ENCODE results near the gene TBC1D22A. TPM values are rescaled to one million over a fixed set of nuclear protein-coding genes. Genes with fewer than 3 reads are reported as not detected.

TBC1D22A gene
- total and polyA plus RNA-seq, 4 donors, result 4.1 to 12.4 (median 8.4) TPM

DNA sequence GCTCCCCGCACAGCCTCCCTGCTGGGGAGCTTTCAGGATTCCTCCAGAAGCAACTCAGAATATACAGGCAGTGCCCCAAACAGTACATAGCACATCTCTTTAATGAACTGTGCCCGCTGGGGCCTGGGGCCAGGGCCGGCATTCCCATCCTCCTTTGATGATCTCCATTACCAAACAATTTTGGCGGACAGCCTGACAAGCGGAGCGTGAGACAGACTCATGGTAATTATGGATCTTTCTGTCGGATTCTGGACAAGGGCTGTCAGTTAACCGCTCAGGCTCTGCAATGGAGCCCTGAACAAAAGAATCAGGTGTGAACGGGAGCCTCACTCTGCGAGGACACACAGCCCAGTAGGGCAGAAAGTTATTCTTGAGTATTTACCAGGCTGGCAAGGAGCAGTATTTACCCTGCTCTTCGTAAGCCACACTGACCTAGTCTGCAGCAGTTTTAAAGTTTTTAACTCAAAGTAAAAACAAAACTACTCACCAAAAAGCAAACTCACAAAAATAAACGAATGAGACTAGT lies 174.0 kb downstream of the TBC1D22A start:
- 37% methylated on average over 12 of the region's 12 CpGs for WGBS
- H3K9ac ChIP-seq (ENCODE audit: low read depth in 1 of 2, low read length in 2 of 2), result peak overlapping the region; percentile 73 to 93
- TF ChIP-seq RXRA (IDR thresholded peaks at IDR 0.05), result peak in 1 of 2 donors; percentile 49
- TF ChIP-seq YY1 (IDR thresholded peaks at IDR 0.05), result peak; percentile 83
- TF ChIP-seq JUND (IDR thresholded peaks at IDR 0.05), result peak in 1 of 2 donors; percentile 29
- peak in 1 of 2 donors; percentile 27 for TF ChIP-seq RAD21 (IDR thresholded peaks at IDR 0.05)
- no peak for TF ChIP-seq EGR1 (IDR thresholded peaks at IDR 0.05; ENCODE audit: low read depth in 2 of 2)
- TF ChIP-seq SP1 (IDR thresholded peaks at IDR 0.05), result peak; percentile 48
- peak; percentile 38 for TF ChIP-seq HNF4G (IDR thresholded peaks at IDR 0.05)
- TF ChIP-seq, protein P1, sequence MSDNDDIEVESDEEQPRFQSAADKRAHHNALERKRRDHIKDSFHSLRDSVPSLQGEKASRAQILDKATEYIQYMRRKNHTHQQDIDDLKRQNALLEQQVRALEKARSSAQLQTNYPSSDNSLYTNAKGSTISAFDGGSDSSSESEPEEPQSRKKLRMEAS (IDR thresholded peaks at IDR 0.05), result no peak
- no peak for TF ChIP-seq NR2F2 (IDR thresholded peaks at IDR 0.05)
- no peak for TF ChIP-seq CTCF (IDR thresholded peaks at IDR 0.05; ENCODE audit: low read depth, low read length, missing input control)
- peak; percentile 70 to 80 for TF ChIP-seq HNF4A (conservative IDR thresholded peaks at IDR 0.05)
- no peak for TF ChIP-seq FOXA1 (IDR thresholded peaks at IDR 0.05)
- no peak for TF ChIP-seq ATF3 (IDR thresholded peaks at IDR 0.05)
- no peak for TF ChIP-seq FOXA2 (IDR thresholded peaks at IDR 0.05)
- DNase-seq (ENCODE audit: low spot score), result no peak
- H3K27ac ChIP-seq (ENCODE audit: low read depth in 1 of 2, low read length in 2 of 2), result peak overlapping the region; percentile 92 to 93
- no peak overlapping the region for H3K4me3 ChIP-seq (ENCODE audit: low read depth in 1 of 3, low read length in 3 of 3)
- no peaks in the 10 kb centered on the region for H3K27me3 ChIP-seq (ENCODE audit: control insufficient read depth in 4 of 4, insufficient read depth in 4 of 4, low read length in 3 of 4)
- H3K36me3 ChIP-seq (ENCODE audit: control insufficient read depth in 4 of 4, insufficient read depth in 3 of 4, low read depth in 1 of 4, low read length in 3 of 4), result peaks cover 0 to 2% (median 1%) of the 10 kb centered on the region in 4 donors
- H3K9me3 ChIP-seq (ENCODE audit: control insufficient read depth in 4 of 4, low read length in 3 of 4), result peaks cover 3 to 12% (median 5%) of the 10 kb centered on the region in 4 donors
- peaks cover 11 to 34% (median 27%) of the 10 kb centered on the region in 4 donors for H3K4me1 ChIP-seq (ENCODE audit: control insufficient read depth in 4 of 4, insufficient read depth in 4 of 4, low read length in 3 of 4)

- H3K9me3 ChIP-seq (ENCODE audit: control insufficient read depth in 4 of 4, low read length in 3 of 4), result peaks cover 3 to 12% (median 4%) of the 10 kb centered on the region in 4 donors
- peak overlapping the region; percentile 73 to 93 for H3K9ac ChIP-seq (ENCODE audit: low read depth in 1 of 2, low read length in 2 of 2)
- TF ChIP-seq JUND (IDR thresholded peaks at IDR 0.05), result no peak
- TF ChIP-seq EGR1 (IDR thresholded peaks at IDR 0.05; ENCODE audit: low read depth in 2 of 2), result no peak
- no peak for TF ChIP-seq HNF4A (conservative IDR thresholded peaks at IDR 0.05)
- TF ChIP-seq RAD21 (IDR thresholded peaks at IDR 0.05), result no peak
- TF ChIP-seq TAF1 (conservative IDR thresholded peaks at IDR 0.05), result no peak
- TF ChIP-seq, protein P2, sequence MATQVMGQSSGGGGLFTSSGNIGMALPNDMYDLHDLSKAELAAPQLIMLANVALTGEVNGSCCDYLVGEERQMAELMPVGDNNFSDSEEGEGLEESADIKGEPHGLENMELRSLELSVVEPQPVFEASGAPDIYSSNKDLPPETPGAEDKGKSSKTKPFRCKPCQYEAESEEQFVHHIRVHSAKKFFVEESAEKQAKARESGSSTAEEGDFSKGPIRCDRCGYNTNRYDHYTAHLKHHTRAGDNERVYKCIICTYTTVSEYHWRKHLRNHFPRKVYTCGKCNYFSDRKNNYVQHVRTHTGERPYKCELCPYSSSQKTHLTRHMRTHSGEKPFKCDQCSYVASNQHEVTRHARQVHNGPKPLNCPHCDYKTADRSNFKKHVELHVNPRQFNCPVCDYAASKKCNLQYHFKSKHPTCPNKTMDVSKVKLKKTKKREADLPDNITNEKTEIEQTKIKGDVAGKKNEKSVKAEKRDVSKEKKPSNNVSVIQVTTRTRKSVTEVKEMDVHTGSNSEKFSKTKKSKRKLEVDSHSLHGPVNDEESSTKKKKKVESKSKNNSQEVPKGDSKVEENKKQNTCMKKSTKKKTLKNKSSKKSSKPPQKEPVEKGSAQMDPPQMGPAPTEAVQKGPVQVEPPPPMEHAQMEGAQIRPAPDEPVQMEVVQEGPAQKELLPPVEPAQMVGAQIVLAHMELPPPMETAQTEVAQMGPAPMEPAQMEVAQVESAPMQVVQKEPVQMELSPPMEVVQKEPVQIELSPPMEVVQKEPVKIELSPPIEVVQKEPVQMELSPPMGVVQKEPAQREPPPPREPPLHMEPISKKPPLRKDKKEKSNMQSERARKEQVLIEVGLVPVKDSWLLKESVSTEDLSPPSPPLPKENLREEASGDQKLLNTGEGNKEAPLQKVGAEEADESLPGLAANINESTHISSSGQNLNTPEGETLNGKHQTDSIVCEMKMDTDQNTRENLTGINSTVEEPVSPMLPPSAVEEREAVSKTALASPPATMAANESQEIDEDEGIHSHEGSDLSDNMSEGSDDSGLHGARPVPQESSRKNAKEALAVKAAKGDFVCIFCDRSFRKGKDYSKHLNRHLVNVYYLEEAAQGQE (IDR thresholded peaks at IDR 0.05), result no peak
- no peak for TF ChIP-seq ATF3 (IDR thresholded peaks at IDR 0.05)
- TF ChIP-seq FOXA2 (IDR thresholded peaks at IDR 0.05), result no peak
- no peak for TF ChIP-seq HNF4G (IDR thresholded peaks at IDR 0.05)
- TF ChIP-seq, protein P1 (IDR thresholded peaks at IDR 0.05), result no peak
- TF ChIP-seq NR2F2 (IDR thresholded peaks at IDR 0.05), result no peak
- no peak for TF ChIP-seq RXRA (IDR thresholded peaks at IDR 0.05)
- TF ChIP-seq YY1 (IDR thresholded peaks at IDR 0.05), result no peak
- TF ChIP-seq GABPA (IDR thresholded peaks at IDR 0.05 in 1 of 2, conservative IDR thresholded peaks at IDR 0.05 in 1 of 2), result no peak
- H3K4me3 ChIP-seq (ENCODE audit: low read depth in 1 of 3, low read length in 3 of 3), result no peak overlapping the region
- H3K4me1 ChIP-seq (ENCODE audit: control insufficient read depth in 4 of 4, insufficient read depth in 4 of 4, low read length in 3 of 4), result peaks cover 11 to 34% (median 27%) of the 10 kb centered on the region in 4 donors
- H3K36me3 ChIP-seq (ENCODE audit: control insufficient read depth in 4 of 4, insufficient read depth in 3 of 4, low read depth in 1 of 4, low read length in 3 of 4), result peaks cover 0 to 2% (median under 1%) of the 10 kb centered on the region in 4 donors
- DNase-seq (ENCODE audit: low spot score), result no peak
- 78% methylated on average over 8 of the region's 8 CpGs for WGBS
- H3K27ac ChIP-seq (ENCODE audit: low read depth in 1 of 2, low read length in 2 of 2), result peak overlapping the region; percentile 92 to 93
- H3K27me3 ChIP-seq (ENCODE audit: control insufficient read depth in 4 of 4, insufficient read depth in 4 of 4, low read length in 3 of 4), result no peaks in the 10 kb centered on the region
Measured at GRCh38 chr22:46937185-46937584, 174.7 kb downstream of the TBC1D22A start.
